ENCODE results near the gene RWDD3.
A peak's percentile ranks its signal among the peaks of the same experiment; 100 is the strongest.

RWDD3 gene, protein sequence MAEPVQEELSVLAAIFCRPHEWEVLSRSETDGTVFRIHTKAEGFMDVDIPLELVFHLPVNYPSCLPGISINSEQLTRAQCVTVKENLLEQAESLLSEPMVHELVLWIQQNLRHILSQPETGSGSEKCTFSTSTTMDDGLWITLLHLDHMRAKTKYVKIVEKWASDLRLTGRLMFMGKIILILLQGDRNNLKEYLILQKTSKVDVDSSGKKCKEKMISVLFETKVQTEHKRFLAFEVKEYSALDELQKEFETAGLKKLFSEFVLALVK

DNA sequence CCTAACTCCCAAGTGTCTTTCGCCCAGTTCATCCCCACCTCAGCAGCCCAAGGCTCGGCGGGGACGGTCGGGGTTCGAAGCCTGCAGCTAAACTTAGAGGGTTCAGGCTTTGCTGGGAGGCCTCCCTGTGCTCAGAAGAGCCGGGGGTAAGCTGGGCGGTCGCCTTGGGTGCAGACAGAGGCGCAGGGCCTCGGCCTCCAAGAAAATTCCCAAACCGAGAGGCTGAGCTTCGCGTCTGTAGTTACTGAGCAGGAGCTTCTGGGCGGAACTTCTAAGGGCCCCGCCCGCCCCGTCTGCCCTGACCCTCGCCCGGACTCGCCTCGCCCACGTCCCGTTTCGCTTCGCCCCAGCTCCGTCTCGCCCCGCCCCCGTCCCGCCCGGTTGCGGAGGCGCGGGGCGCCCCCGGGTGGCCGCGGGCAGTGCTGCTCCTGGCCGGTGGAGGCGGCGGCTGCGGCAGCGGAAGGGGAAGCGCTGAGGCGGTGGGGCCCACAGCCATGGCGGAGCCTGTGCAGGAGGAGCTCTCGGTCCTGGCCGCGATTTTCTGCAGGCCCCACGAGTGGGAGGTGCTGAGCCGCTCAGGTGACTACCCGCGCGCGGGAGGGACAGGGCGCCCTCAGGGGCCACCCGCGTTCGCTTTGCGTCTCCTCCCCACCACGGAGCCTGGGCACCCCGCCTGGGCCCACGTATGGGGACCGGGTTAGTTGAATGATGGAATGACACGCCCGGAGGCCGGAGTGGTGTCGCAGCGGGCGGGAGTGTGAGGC lies at the start of gene RWDD3:
Gene RWDD3, plus strand, starts transcription at position 474 of the 764 bp plus-strand sequence. Its CDS starts 21 bp downstream, at position 495.
- DNase-seq (ENCODE audit: low spot score) (peak; percentile 78), FAIRE-seq (no peak)

GRCh38 chr1:95186149-95186548 lies 47.9 kb upstream of the RWDD3 start:
- DNase-seq (ENCODE audit: low spot score) (no peak), FAIRE-seq (no peak)

DNA sequence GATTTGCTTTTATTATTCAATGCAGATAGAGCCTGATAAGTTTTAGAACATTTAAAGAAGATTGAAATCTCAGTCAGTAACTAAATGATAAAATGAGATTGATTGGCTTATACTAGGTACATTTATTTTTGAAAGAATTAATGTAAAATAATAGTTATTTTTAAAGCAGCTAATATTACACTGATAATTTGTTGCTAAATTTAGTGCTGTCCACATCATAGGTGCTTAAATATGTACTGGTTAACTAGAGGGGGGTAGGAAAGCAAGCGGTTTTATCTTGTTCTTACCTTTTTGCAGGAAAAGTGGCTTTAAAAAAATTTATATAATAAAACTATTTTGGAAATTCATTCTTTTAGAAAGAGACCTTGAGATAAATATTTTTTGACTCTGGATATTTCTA lies 40.4 kb upstream of the RWDD3 start:
- FAIRE-seq: no peak
- no peak for DNase-seq (ENCODE audit: low spot score)

DNA sequence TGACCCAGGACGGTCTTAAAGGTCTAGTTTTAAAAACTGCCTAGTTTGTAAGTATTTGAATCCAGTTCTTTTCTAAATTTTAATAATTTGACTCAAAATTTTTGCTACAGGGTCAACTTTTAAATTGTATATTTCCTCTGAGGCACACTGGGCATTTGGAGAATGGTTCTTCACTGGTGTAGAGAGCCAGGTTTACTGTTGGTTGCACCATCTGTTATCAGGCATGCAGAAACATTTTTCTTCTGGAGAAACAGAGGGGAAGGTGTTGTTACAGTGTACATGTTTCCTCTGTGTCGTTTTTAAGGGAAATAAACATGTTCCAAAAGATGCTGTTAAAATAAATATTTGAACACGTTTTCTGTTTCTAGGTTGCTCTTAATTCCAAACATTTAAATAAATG lies 39.0 kb upstream of the RWDD3 start:
- DNase-seq (ENCODE audit: low spot score) (no peak), FAIRE-seq (no peak)

- DNase-seq (ENCODE audit: low spot score) (no peak), FAIRE-seq (no peak)
These were observed 38.0 kb upstream of the RWDD3 start for GRCh38 chr1:95196017-95196416.

GRCh38 chr1:95197616-95198252 lies 36.3 kb upstream of the RWDD3 start:
- DNase-seq (ENCODE audit: low spot score): no peak
- FAIRE-seq: no peak

GRCh38 chr1:95201905-95202304 lies 32.1 kb upstream of the RWDD3 start:
- no peak for FAIRE-seq

GRCh38 chr1:95203908-95204437 lies 30.0 kb upstream of the RWDD3 start:
- FAIRE-seq: no peak

More at GRCh38 chr1:95201905-95202304, 32.1 kb upstream of the RWDD3 start:
- DNase-seq (ENCODE audit: low spot score): no peak

DNA sequence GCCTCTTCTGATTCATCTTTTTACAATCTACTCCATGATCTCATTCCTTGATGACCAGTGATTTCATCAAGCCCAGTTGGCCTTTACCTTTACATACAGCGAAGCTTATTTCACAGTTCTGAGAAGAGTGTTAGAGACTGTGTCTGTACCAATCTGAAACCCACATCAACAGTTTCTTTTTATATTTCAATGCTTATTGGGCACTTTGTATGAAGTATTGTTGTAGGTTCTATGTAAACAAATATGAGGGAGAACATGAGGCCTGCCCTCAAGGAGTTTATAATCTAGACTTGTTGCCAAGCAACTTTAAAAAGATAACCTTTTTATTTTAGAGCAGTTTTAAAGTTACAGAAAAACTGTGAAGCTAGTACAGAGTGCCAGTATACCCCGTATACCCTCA lies 27.5 kb upstream of the RWDD3 start:
- FAIRE-seq (no peak), DNase-seq (ENCODE audit: low spot score) (no peak)

More at GRCh38 chr1:95203908-95204437, 30.0 kb upstream of the RWDD3 start:
- DNase-seq (ENCODE audit: low spot score): no peak

DNA sequence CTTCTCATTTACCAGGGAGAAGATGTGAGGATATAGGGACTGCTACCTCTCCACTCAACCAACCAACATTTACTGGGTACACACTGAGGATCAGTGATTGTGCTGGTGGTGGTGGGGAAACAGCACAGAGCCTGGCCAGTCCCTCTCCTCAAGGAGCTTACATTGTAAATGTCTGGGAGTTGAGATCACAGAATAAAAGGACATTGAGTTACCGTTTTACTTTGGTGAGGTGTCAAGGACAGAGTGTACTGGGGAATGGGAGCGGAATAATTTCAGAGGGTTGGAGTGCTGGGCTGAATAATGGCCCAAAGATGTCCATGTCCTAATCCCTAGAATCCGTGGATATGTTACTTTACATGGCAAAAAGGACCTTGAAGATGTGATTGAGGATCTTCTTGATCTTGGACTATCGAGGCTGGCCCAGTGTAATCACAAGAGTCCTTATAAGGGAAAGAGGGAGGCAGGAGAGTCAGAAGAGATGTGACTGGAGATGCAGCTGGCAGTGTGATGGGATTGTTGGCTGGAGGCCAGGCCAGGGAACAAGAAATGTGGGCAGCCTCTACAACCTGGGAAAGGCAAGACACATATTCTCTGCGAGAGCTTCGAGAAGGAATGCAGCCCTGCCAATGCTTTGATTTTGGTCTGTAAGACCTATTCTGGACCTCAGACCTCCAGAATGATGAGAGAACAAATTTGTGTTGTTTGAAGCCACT lies 26.6 kb upstream of the RWDD3 start:
- no peak for FAIRE-seq

GRCh38 chr1:95208876-95209275 lies 25.1 kb upstream of the RWDD3 start:
- no peak for FAIRE-seq

More for the DNA sequence above, 26.6 kb upstream of the RWDD3 start:
- no peak for DNase-seq (ENCODE audit: low spot score)

GRCh38 chr1:95209291-95209690 lies 24.7 kb upstream of the RWDD3 start:
- FAIRE-seq: no peak
- DNase-seq (ENCODE audit: low spot score): no peak

More at GRCh38 chr1:95208876-95209275, 25.1 kb upstream of the RWDD3 start:
- DNase-seq (ENCODE audit: low spot score): no peak

DNA sequence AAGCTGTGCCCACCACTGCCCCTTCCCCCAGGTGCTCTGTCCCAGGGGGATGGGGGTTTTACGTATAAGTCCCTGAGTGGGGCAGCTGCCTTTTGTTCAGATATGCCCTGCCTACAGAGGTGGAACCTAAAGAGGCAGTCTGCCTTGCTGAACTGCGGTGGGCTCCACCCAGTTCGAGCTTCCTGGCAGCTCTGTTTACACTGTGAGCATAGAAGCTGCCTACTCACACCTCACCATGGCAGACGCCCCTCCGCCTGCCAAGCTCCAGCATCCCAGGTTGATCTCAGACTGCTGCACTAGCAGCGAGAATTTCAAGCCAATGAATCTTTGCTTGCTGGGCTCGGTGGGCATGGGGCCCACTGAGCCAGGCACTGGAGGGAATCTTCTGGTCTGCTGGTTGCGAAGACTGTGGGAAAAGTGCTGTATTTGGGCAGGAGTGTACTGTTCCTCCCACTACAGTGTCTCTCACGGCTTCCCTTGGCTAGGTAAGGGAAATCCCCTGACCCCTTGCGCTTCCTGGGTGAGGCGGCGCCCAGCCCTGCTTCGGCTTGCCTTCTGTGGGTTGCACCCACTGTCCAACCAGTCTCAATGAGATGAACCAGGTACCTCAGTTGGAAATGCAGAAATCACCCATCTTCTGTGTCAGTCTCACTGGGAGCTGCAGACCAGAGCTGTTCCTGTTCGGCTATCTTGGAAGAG lies 17.6 kb upstream of the RWDD3 start:
- DNase-seq (ENCODE audit: low spot score) (no peak), FAIRE-seq (no peak)

DNA sequence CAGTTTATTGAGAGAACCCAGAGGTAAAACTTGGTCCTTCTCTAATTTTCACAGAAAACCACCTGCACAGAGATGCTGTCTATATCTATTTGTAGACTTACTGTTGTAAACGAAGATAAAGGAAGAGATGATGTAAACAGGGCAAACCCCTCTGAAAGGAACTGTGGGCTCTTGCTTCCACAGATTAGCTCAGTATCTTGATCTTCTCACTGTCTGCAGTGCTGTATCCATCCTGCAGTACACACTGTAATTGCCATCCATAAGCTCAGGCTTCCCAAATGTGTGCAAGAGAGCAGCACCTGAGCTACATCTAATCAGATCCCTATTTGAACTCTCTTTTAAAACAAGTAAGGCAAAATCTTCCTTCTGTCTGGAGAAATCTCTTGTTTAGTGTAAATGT lies 16.6 kb upstream of the RWDD3 start:
- no peak for FAIRE-seq
- DNase-seq (ENCODE audit: low spot score): no peak

DNA sequence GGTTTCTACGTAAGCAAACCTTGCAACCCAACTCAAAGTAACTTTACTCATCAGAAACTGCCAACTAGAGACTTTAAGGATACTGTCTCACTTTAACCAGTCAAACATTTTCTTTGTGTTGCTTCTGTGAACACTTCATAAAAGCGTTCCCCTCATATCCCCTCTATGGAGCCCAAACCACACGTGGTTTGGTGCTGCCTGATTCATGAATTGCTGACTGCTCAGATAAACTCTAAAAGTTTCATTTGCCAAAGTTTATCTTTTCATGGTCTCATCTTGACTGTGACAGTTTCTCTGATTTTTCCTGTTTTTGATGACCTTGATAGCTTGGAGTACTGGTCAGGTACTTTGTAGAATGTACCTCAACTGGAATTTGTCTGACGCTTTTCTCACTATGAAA lies 14.6 kb upstream of the RWDD3 start:
- FAIRE-seq: no peak
- no peak for DNase-seq (ENCODE audit: low spot score)

DNA sequence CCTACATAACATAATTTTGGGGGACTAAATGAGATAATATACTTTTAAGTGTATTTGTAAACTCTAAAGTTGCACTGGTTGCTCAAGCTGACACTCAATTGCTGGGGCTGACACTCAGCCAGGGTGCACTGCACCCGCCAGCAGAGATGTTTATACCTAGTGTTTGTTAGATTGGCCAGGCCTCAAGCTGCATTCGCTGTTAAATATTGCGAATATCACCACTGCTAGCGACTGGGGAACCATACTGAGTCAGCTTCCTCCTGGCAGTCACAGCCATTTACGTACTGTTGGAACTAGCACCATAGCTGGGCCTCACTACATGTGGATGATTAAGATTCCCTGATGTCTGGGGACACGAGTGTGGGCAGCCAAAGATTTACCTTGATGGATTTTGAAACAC lies 12.7 kb upstream of the RWDD3 start:
- no peak for FAIRE-seq
- no peak for DNase-seq (ENCODE audit: low spot score)

DNA sequence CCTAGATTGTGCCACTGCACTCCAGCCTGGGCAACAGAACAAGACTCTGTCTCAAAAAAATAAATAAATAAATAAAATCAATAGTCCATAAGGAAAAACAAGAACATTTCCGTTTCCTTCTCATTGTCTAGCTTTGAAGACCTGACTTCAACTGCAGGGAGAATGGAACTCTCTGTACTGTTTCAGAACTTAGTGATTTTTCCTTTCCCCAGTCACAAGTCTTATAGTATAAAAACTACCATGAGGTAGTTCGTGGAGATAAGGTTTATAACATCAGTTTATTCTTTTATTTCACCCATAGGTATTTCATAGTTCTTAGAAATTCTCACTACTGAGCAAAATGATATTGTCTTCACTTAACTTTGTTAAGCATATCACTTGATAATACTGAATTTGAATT lies 11.4 kb upstream of the RWDD3 start:
- FAIRE-seq (no peak), DNase-seq (ENCODE audit: low spot score) (no peak)

GRCh38 chr1:95223110-95223509 lies 10.9 kb upstream of the RWDD3 start:
- FAIRE-seq: no peak
- DNase-seq (ENCODE audit: low spot score): no peak

DNA sequence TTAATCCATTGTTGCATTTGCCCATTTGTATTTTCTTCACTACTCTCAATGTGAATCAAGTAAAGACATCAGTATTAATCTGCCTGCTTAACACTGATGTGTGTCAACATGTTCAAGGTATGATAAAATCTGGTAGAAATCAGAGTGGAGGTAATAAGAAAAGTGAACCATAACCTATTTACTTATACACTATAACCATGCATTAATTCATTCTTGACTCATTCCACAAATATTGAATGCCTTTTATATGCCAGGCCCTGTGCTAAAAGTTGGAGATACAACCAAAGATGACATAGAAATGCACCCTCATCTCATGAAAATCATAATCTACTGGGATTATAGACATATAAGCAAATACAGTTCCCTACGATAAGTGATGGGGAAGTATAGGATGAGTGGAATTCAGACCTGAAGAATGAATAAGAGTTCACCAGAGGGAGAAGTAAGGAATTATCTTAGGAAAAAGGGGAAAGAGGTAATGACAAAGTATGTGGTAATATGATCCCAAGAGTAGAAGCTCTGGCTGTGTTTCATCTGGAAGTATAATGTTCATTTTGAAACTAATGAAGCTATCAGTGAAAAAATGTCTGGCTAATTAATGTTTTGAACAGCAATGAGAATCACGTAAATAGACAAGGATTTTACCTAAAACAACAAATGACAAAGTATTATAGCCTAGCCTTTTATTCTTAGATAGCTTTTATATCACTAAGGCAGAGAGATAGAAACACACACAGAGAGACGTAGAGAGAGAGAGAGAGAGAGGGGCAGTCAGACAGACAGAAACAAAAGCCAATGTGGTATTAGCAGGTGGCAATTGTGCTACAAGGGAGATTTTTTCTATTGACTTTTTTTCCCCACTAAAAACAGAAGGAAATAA lies 7.0 kb upstream of the RWDD3 start:
- FAIRE-seq (no peak), DNase-seq (ENCODE audit: low spot score) (no peak)

- DNase-seq (ENCODE audit: low spot score) (no peak), FAIRE-seq (no peak)
These were observed 5.0 kb upstream of the RWDD3 start for GRCh38 chr1:95229037-95229436.
